Uterus (tissue), 2 donors: Measurements from ENCODE around the gene GPR135.

Experiments
- CTCF ChIP-seq, 4 experiments: fragments of 200-600 bp in 2 of 4; fragments of 450-650 bp in 2 of 4; sonication (generic) in 2 of 4; IDR thresholded peaks; one replicate each; pipeline ENCODE4 v1.5.1; 2016 to 2019; ENCODE audit warnings: antibody characterized with exemption in 4 of 4, mild to moderate bottlenecking in 2 of 4, moderate library complexity in 1 of 4
- POLR2A ChIP-seq, 2 donors: fragments of 450-650 bp; IDR thresholded peaks; one replicate each; pipeline ENCODE4 v1.6.1; 2016; ENCODE audit warnings: antibody characterized with exemption in 2 of 2, mild to moderate bottlenecking in 1 of 2, moderate library complexity in 1 of 2

GRCh38 chr14:59511916-59512575 lies 46.9 kb upstream of the GPR135 start:
- no peak for TF ChIP-seq CTCF (IDR thresholded peaks at IDR 0.05)
- TF ChIP-seq POLR2A (IDR thresholded peaks at IDR 0.05): no peak
